GM12891 (cell line): Measurements from ENCODE around the gene UTRN.

ENCODE experiments used
- PAX5 ChIP-seq: IDR thresholded peaks from 2 replicates; pipeline ENCODE4 v1.6.1; 2011; ENCODE audit warnings: low read length, moderate library complexity, mild to moderate bottlenecking; ENCODE audit not compliant: insufficient read depth, severe bottlenecking
- POLR2A ChIP-seq: IDR thresholded peaks from 2 replicates; pipeline ENCODE4 v1.6.1; 2011; ENCODE audit warnings: low read depth, low read length, control low read depth
- POLR2AphosphoS5 ChIP-seq: IDR thresholded peaks from 2 replicates; pipeline ENCODE4 v1.6.1; 2011; ENCODE audit warnings: low read depth, low read length, control low read depth
- SPI1 ChIP-seq: IDR thresholded peaks from 2 replicates; pipeline ENCODE4 v1.6.1; 2011; ENCODE audit warnings: low read depth, low read length, control low read depth
- TAF1 ChIP-seq: IDR thresholded peaks from 2 replicates; pipeline ENCODE4 v1.6.1; 2011; ENCODE audit warnings: low read depth, low read length, control low read depth

DNA sequence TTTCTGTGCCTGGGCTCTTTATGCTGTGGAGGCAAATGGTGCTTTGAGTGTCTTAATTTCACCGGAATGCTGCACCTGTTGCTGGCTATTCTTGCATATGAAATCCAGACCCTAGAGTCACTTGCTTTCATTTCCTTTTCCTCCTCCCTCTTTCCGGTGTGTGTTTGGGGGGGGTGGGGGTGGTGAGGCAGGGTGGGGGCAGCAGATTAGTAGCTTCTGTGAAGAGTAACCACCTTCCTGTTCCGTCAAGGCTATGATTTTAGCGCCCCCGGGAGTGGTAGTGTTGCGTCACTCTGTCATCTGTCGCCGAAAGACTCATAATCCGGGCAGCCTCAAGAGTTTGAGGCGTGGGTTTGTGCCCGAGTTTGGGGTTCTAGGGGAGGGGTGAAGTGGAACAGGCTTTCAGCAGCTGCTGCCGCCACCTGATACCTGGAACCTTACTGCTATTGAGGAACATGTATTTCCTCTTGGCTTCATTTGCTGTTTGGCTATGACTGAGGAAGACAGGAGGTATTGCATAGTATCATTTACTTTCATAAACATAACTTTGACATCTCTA lies 49.1 kb downstream of the UTRN start:
- TF ChIP-seq POLR2A (no peak), PAX5 (no peak), TAF1 (no peak), POLR2AphosphoS5 (no peak), SPI1 (no peak)
